GM13976 (cell line): Measurements from ENCODE around the gene RDH13.

Experiments used
- DNase-seq: peaks from one replicate; pipeline ENCODE4 v3.0.0; 2012; ENCODE audit warnings: low spot score
- in situ Hi-C: fragments of 300-500 bp; cut with MboI; formaldehyde crosslinking; loops from one replicate; pipeline ENCODE4 v1.12.0; 2022; ENCODE audit warnings: low sequenced_read_pairs, mixed read lengths, inconsistent platforms; ENCODE audit not compliant: unreplicated experiment
- TF ChIP-seq, protein P1 (sequence below): IDR thresholded peaks from 2 replicates; pipeline ENCODE4 v1.5.1; 2012; ENCODE audit warnings: borderline replicate concordance, mild to moderate bottlenecking; ENCODE audit not compliant: insufficient read depth; ENCODE audit errors: extremely low read depth, missing control alignments, control extremely low read depth

The RDH13 gene

DNA sequence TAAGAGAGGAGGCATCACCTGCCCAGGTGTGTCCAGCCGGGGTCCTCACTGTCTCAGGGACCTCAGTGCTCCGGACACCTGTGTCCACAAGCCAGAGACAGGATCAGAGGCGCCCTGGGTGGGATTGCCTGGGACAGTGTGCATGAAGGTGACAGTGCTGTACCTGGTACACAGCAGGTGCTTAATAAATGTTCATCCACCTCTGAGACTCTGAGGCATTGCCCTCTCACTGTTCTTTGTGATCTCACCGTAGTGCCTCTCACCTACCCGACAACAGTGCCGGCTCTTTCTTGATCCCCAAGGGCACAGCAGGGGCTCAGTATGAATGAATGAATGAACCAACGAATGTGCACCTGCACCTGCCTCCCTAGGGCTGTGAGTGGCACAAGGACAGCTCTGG lies 9.2 kb downstream of the RDH13 start:
- TF ChIP-seq, protein P1, sequence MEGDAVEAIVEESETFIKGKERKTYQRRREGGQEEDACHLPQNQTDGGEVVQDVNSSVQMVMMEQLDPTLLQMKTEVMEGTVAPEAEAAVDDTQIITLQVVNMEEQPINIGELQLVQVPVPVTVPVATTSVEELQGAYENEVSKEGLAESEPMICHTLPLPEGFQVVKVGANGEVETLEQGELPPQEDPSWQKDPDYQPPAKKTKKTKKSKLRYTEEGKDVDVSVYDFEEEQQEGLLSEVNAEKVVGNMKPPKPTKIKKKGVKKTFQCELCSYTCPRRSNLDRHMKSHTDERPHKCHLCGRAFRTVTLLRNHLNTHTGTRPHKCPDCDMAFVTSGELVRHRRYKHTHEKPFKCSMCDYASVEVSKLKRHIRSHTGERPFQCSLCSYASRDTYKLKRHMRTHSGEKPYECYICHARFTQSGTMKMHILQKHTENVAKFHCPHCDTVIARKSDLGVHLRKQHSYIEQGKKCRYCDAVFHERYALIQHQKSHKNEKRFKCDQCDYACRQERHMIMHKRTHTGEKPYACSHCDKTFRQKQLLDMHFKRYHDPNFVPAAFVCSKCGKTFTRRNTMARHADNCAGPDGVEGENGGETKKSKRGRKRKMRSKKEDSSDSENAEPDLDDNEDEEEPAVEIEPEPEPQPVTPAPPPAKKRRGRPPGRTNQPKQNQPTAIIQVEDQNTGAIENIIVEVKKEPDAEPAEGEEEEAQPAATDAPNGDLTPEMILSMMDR: no peak
- in situ Hi-C loops: no loop called here
- no peak for DNase-seq

DNA sequence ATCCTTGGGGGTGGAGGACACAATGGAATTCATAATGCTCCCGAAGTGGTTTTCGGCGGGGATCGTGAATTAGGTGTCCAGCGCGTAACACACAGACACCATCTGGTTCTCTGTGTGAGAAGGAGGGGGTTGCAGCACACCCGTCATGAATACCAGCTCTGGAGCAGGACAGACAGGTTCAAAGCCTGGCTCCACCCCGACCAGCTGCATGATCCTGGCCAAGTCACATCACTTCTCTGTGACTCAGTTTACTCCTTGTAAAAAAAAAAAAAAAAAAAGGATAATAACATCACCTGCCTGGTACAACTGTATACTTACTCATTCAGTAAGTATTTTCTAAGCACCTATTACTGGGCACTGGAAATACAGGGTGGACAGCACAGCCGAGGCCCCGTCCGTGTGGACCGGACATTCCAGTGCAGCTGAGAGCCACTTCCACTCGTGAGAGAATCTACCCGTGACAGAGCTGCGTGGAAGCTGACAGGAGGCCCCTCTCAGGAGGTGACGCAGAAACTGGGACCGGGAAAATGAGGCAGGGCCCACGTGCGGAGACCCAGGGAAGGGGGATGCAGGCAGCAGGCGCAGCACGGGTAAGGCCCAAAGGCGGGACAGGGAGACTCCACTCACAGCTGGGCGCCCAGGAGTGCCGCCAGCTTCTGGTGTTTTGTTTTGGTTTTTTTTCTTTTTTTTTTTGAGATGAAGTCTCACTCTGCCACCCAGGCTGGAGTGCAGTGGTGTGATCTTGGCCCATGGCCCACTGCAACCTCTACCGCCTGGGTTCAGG lies 12.0 kb downstream of the RDH13 start:
- no peak for DNase-seq
- TF ChIP-seq, protein P1: no peak
- in situ Hi-C loops: no loop called here

DNA sequence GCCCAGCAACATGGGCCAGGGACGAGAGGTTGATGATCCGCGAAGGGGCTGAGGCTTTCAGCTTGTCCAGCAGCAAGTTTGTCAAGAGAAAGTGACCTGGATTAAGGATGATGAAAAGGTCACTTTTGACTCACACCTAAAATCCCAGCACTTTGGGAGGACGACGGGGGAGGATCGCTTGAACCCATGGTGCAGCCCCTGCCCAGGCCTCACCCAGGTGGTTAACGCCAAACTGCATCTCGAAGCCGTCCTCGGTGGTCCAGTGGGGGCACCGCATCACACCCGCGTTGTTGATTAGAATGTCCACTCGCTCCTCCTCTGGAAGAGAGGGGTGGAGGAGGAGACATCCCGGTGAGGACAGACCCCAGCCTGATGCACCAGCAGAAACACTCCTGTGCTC lies 14.5 kb downstream of the RDH13 start:
- TF ChIP-seq, protein P1: no peak
- in situ Hi-C loops: no loop called here
- no peak for DNase-seq

DNA sequence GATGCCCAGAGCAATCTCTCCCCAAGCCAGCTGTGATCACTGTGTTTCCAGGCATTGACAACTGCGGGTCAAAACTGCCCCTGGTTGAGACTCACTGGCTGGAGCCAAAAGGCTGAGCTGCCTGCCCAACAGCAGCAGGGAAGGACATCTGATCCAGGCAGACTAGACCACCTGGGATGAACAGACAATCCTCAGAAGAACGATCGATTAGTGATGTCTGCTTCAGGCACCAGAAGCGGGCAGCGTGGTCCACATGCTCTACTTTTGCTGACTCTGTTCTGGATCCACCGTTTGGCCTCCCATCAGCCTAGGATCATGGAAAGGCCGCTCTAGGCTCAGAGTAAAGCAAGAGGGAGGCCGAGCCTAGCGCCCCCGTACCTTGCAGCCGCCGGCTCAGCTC lies 15.0 kb downstream of the RDH13 start:
- TF ChIP-seq, protein P1: no peak
- DNase-seq: no peak
- in situ Hi-C loops: no loop called here

DNA sequence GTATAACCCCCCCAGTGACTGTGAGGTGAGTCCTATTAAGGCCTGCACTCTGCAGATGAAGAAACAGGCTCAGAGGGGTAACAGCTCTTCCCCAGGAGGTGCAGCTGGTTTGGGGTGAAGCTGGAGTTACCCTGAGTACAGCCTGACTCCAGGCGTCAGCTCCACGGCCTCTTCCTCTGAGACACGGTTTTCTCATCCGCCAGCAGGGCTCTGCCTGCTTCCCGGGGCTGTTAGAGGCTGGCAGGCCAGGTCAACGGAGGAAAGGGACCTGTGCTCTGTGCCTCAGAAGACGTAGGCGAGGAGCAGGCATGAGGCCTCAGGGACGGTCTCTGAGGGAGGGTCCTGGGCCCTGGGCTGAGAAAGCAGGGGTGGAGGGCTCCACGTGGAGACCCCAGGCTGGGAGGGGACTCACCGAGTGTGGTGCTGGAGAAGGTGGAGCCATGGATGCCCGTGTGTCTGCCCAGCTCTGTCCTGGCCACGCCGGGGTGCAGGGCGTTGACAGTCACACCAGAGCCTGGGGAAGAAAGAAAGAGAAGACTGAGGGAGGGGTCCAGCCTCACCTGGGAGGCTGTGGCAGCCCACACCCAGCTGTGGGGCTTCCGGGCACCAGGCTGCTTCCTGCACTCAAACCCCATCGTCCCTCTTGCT lies 15.8 kb downstream of the RDH13 start:
- TF ChIP-seq, protein P1: no peak
- no peak for DNase-seq
- in situ Hi-C loops: no loop called here

DNA sequence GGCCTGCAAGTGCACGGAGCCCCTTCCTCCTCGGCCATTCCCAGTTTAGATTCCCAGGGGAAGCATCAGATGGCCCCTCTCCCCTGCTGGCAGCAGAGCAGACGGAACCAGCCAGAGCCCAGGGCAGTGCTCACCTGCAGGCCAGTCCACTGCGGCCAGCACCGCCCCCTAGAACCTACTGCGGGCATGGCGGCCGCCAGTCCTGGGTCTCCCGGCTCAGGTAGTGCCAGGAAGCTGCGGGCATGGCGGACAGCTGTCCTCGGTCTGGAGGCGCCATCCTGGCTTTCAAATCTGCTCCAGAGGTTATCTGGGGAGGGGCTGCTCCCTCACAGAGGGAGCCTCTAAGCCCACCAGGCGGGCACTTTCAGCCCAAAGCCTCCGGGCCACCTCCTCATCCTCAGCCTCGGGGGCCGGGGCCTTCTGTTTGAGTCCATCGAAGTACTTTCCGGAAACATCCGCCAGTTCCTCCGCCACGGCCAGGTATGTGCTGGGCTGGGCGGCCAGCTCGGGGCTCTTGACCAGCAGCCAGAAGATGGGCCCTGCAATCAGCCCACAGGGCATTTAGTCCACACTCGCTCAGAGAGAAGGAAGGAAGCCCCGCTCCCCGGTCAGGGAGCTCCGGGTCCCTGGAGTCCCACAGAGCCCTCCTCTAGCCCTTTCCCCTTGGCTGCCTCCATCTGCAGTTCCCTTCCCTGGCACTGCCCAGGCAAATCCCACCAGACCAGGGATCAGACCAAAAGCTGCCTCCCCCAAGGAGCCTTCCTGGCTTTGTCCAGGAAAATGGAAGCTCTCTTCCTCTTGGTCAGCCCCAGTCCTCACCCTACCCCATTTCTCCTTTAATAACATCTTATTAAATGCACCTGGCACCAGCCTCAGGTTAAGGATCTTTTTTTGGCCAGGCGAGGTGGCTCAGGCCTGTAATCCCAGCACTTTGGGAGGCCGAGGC lies 17.9 kb downstream of the RDH13 start:
- TF ChIP-seq, protein P1: no peak
- in situ Hi-C loops: no loop called here
- peak; percentile 18 for DNase-seq
